ENCODE measurements around the gene LHFPL3. TPM values are rescaled to one million over a fixed set of nuclear protein-coding genes. Genes with fewer than 3 reads are reported as not detected.

The LHFPL3 gene
- total RNA-seq, 4 donors from 2014 or later: not detected

DNA sequence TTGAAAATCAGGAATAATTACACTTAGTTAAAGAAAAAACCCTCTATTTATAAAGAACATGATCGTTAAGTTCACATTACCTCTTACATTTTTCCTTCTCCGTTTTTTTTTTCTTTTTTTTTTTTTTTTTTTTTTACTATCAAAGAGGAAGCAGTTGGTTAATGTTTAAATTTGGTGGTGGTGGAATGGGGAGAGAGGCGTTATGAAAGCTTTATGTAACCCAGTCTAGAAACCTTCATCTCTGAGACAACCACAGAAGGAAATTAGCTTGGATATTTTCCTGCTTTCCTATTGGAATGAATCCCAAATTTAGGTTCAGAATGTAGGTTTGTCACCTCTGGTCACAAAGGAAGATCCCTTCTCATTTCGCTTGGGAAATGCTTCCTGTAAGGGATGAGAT lies 31.5 kb upstream of the LHFPL3 start:
- DNase-seq: no peak
- no peaks in the 10 kb centered on the region for H3K4me1 ChIP-seq
- H3K27ac ChIP-seq: no peak overlapping the region
- no peaks in the 10 kb centered on the region for H3K9me3 ChIP-seq
- no peaks in the 10 kb centered on the region for H3K27me3 ChIP-seq
- H3K4me3 ChIP-seq: no peak overlapping the region
- no peak for TF ChIP-seq POLR2A (IDR thresholded peaks at IDR 0.05)
- TF ChIP-seq, protein P1, sequence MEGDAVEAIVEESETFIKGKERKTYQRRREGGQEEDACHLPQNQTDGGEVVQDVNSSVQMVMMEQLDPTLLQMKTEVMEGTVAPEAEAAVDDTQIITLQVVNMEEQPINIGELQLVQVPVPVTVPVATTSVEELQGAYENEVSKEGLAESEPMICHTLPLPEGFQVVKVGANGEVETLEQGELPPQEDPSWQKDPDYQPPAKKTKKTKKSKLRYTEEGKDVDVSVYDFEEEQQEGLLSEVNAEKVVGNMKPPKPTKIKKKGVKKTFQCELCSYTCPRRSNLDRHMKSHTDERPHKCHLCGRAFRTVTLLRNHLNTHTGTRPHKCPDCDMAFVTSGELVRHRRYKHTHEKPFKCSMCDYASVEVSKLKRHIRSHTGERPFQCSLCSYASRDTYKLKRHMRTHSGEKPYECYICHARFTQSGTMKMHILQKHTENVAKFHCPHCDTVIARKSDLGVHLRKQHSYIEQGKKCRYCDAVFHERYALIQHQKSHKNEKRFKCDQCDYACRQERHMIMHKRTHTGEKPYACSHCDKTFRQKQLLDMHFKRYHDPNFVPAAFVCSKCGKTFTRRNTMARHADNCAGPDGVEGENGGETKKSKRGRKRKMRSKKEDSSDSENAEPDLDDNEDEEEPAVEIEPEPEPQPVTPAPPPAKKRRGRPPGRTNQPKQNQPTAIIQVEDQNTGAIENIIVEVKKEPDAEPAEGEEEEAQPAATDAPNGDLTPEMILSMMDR (IDR thresholded peaks at IDR 0.05): no peak
- no peaks in the 10 kb centered on the region for H3K36me3 ChIP-seq

DNA sequence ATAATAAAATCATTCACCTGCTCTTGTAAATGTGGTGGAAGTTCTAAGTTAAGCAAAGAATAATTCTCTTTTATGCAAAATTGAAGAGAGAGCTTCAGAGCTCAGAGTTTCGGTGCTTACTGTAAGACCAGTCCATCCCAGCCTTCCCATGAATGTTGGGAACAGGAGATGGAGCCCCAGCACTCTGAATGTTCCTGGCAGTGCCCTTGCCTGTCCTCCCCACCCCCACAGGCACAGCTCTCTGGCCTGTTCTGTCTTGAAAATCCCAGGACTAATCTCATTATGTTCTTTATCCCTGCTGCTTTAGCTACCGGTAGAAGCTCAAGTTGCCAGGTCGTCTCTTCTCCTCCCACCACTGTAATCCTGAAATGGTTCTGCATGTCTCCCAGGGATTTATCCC lies 29.1 kb upstream of the LHFPL3 start:
- no peak for DNase-seq
- H3K27ac ChIP-seq: no peak overlapping the region
- no peak overlapping the region for H3K4me3 ChIP-seq
- H3K9me3 ChIP-seq: no peaks in the 10 kb centered on the region
- no peaks in the 10 kb centered on the region for H3K27me3 ChIP-seq
- TF ChIP-seq, protein P1 (IDR thresholded peaks at IDR 0.05): no peak
- TF ChIP-seq POLR2A (IDR thresholded peaks at IDR 0.05): no peak
- no peaks in the 10 kb centered on the region for H3K4me1 ChIP-seq
- H3K36me3 ChIP-seq: no peaks in the 10 kb centered on the region

DNA sequence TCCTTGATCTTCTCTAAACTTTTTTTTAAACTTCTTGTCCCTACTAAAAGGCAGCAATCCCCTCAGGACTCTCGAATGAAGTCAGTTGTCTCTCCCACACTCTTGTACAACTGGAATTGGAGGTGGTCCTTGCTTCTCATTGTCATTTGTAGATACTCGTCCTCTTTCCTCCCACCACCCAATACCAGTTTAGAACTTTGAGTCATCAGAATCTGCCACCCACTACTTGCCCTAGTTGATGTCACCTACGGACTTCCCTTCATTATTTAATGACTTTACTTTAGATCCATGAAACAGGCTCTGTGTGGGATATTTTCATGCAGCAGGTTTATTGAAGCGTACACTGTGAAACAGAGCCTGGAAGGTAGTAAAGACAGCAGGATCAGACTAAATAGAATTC lies 28.6 kb upstream of the LHFPL3 start:
- no peaks in the 10 kb centered on the region for H3K4me1 ChIP-seq
- no peak for TF ChIP-seq POLR2A (IDR thresholded peaks at IDR 0.05)
- TF ChIP-seq, protein P1 (IDR thresholded peaks at IDR 0.05): no peak

DNA sequence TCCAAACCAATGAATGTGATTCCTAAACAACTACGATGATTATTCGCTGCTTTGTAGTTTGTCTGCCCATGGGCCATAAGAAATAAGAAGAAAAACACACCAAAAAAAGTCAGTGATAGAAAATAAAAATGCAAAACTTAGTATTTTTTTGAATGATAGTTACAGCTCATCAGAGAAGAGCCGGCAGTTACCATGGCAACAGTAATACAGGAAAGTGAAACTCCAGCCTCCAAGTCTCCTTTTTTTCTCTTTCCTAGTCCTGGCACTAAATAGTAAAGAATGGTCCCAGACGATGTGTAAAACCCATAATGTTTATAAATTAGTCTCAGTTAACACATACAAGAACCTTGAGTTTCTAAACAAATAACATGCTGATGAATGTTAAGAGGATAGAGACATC lies 21.6 kb upstream of the LHFPL3 start:
- Histone ChIP-seq H3K36me3 (no peaks in the 10 kb centered on the region), H3K9me3 (no peaks in the 10 kb centered on the region), H3K4me3 (no peak overlapping the region), H3K27ac (no peak overlapping the region), H3K27me3 (no peaks in the 10 kb centered on the region), H3K4me1 (no peaks in the 10 kb centered on the region)
- no peak for TF ChIP-seq POLR2A (IDR thresholded peaks at IDR 0.05)
- TF ChIP-seq, protein P1 (IDR thresholded peaks at IDR 0.05): no peak
- no peak for DNase-seq

More for the DNA sequence above, 28.6 kb upstream of the LHFPL3 start:
- Histone ChIP-seq H3K36me3 (no peaks in the 10 kb centered on the region), H3K27me3 (no peaks in the 10 kb centered on the region), H3K4me3 (no peak overlapping the region), H3K9me3 (no peaks in the 10 kb centered on the region), H3K27ac (no peak overlapping the region)
- DNase-seq: no peak

DNA sequence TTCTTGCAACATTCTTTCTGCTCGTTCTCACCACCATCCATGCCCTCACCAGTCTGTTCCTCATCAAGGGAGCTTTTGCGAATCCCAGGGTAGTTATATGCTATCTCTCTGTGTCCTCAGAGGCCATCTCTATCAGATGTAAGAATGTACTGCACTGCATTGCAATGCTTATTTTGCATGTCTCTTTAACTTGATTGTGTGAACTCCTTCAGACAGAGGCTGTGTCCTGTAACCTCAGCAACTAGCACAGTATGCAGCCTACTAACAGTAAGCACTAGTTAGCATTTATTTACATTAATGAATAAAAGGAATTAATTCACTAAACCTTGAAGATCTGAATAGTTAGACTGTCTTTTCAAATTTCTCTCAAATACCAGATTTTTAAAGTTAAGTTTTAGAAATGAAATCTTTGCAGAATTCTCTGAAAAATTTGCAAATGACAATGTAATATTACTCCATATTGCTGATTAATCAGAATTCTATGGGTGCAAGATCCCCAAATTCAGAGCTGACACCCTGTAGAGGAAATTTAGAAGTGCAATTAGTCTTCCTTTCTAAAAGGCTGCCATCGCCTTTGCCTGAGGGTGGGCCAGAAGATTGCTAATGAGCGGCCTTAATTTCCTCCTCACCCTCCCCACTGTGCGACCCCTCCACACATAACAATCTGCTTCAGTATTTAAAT lies 10.3 kb upstream of the LHFPL3 start:
- no peak overlapping the region for H3K4me3 ChIP-seq
- DNase-seq: no peak
- H3K36me3 ChIP-seq: no peaks in the 10 kb centered on the region
- H3K4me1 ChIP-seq: no peaks in the 10 kb centered on the region
- TF ChIP-seq, protein P1 (IDR thresholded peaks at IDR 0.05): no peak
- no peak overlapping the region for H3K27ac ChIP-seq
- H3K27me3 ChIP-seq: no peaks in the 10 kb centered on the region
- peaks cover 0 to 7% (median 0%) of the 10 kb centered on the region in 4 donors for H3K9me3 ChIP-seq

Data from Peyer's patch (tissue), 4 donors.